ENCODE results near the gene RASA3.

The RASA3 gene

DNA sequence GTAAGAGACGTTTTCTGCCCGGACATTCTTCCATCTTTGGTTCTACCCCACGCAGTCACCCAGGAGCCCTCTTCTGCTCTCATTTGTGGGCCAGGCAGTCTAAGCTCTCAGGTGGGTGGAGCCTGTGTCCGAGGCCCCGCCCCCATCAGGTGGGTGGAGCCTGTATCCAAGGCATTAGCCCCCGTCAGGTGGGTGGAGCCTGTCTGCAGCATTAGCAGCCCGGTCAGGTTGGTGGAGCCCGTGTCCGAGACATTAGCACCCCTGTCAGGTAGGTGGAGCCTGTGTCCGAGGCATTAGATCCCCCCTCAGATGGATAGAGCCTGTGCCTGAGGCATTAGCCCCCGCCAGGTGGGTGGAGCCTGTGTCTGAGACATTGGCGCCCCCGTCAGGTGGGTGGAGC, 113.1 kb downstream of the RASA3 start:
- H3K27ac ChIP-seq (ENCODE audit: insufficient read depth, low read depth, low read length, poor library complexity, severe bottlenecking), result no peak overlapping the region
- no peak overlapping the region for H3K4me3 ChIP-seq (ENCODE audit: insufficient read depth, low read depth, low read length)
- no peaks in the 10 kb centered on the region for H3K27me3 ChIP-seq (ENCODE audit: control insufficient read depth, insufficient read depth, low read length, poor library complexity, severe bottlenecking)
- no peaks in the 10 kb centered on the region for H3K36me3 ChIP-seq (ENCODE audit: control insufficient read depth, insufficient read depth, low read length)
- 91 to 95% methylated on average over 13 of the region's 13 CpGs for WGBS, 2 experiments
- no peaks in the 10 kb centered on the region for H3K4me1 ChIP-seq (ENCODE audit: control insufficient read depth, insufficient read depth, low read length)
- H3K9me3 ChIP-seq (ENCODE audit: control insufficient read depth, low read length), result no peaks in the 10 kb centered on the region

DNA sequence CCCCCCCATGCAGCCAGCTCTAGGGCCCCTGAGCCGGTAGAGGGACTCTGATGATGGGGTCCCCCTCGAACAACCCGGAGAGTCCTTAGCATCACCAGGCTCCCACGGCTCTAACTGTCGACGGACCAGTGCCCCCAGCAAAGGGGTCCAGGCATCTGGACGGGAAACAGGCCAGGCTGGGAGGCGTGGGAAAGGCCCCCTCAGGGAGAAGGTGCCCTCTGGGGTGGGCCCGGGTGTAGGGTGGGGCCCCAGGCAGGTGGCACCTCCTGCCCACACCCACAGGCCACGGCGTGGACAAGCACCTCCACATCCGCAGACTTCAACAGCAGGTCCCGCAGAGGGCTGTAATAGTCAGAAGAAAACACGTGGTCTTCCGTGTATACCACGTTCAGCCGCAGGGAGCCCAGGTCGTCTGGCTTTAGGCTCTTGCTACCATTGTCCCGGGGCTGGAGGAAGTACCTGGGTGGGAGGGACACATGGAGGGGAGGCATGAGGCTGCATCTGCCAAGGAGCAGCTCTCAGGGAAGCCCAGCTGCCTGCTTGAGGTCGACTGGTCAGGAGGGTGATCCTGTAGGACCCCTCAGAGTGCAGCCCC, 113.9 kb downstream of the RASA3 start:
- H3K9me3 ChIP-seq (ENCODE audit: control insufficient read depth, low read length), result no peaks in the 10 kb centered on the region
- H3K27me3 ChIP-seq (ENCODE audit: control insufficient read depth, insufficient read depth, low read length, poor library complexity, severe bottlenecking), result no peaks in the 10 kb centered on the region
- WGBS, 2 experiments, result 94 to 95% methylated on average over 20 of the region's 20 CpGs
- no peaks in the 10 kb centered on the region for H3K4me1 ChIP-seq (ENCODE audit: control insufficient read depth, insufficient read depth, low read length)
- H3K36me3 ChIP-seq (ENCODE audit: control insufficient read depth, insufficient read depth, low read length), result no peaks in the 10 kb centered on the region
- H3K4me3 ChIP-seq (ENCODE audit: insufficient read depth, low read depth, low read length), result no peak overlapping the region
- H3K27ac ChIP-seq (ENCODE audit: insufficient read depth, low read depth, low read length, poor library complexity, severe bottlenecking), result no peak overlapping the region

DNA sequence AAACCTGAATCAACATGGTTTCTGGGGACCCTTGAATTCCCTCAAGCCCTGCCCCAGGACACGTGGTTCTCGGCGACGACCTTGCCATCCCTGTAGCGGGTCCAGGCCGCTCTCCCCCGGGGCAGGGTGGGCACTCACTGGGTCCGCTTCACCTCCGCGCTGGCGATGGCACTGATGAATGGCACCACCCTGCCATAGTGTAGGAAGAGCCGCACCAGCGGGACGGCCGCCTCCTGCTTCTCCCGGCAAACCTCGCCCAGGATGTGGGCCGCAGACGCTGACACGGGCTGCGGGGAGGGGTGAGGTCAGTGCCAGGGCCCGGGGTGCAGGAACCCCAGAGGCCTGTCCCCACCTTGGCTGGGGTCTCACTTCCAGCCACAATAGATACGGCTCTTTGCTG, 114.5 kb downstream of the RASA3 start:
- WGBS, 2 experiments, result 95% methylated on average over 23 of the region's 23 CpGs
- H3K4me1 ChIP-seq (ENCODE audit: control insufficient read depth, insufficient read depth, low read length), result no peaks in the 10 kb centered on the region
- H3K4me3 ChIP-seq (ENCODE audit: insufficient read depth, low read depth, low read length), result no peak overlapping the region
- no peaks in the 10 kb centered on the region for H3K27me3 ChIP-seq (ENCODE audit: control insufficient read depth, insufficient read depth, low read length, poor library complexity, severe bottlenecking)
- H3K36me3 ChIP-seq (ENCODE audit: control insufficient read depth, insufficient read depth, low read length), result no peaks in the 10 kb centered on the region
- H3K27ac ChIP-seq (ENCODE audit: insufficient read depth, low read depth, low read length, poor library complexity, severe bottlenecking), result no peak overlapping the region
- H3K9me3 ChIP-seq (ENCODE audit: control insufficient read depth, low read length), result no peaks in the 10 kb centered on the region

DNA sequence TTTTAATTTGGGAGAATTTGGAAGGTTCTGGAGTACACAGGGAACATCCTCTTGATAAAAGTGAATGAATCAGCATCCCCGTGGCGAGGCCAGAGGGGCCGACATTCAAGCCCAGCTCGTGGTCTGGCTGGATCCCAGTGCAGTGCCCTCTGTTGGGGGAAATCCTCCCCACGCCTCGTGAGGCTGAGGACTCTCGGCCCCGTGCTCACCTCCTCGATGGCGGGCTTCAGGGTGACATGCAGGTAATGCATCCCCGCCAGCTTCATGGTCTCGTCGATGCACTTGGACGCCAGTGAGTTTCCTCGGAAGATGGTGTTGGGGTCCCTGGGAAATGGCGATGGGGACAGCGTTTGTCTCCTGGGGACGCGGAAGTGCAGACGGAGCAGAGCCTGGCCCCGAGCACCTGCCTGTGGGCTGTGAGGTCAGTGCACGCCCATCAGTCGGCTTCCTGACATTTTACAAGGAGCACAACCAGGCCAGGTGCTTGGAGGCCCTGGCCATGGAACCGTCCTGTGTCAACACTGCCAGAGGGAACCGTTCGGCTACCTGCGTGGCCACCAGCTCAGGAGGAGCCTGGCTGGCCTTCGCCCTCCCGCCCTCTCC, 115.3 kb downstream of the RASA3 start:
- Histone ChIP-seq H3K4me3 (ENCODE audit: insufficient read depth, low read depth, low read length) (no peak overlapping the region), H3K9me3 (ENCODE audit: control insufficient read depth, low read length) (no peaks in the 10 kb centered on the region), H3K36me3 (ENCODE audit: control insufficient read depth, insufficient read depth, low read length) (no peaks in the 10 kb centered on the region), H3K4me1 (ENCODE audit: control insufficient read depth, insufficient read depth, low read length) (no peaks in the 10 kb centered on the region), H3K27me3 (ENCODE audit: control insufficient read depth, insufficient read depth, low read length, poor library complexity, severe bottlenecking) (no peaks in the 10 kb centered on the region), H3K27ac (ENCODE audit: insufficient read depth, low read depth, low read length, poor library complexity, severe bottlenecking) (no peak overlapping the region)
- WGBS, 2 experiments, result 89 to 91% methylated on average over 29 of the region's 29 CpGs

DNA sequence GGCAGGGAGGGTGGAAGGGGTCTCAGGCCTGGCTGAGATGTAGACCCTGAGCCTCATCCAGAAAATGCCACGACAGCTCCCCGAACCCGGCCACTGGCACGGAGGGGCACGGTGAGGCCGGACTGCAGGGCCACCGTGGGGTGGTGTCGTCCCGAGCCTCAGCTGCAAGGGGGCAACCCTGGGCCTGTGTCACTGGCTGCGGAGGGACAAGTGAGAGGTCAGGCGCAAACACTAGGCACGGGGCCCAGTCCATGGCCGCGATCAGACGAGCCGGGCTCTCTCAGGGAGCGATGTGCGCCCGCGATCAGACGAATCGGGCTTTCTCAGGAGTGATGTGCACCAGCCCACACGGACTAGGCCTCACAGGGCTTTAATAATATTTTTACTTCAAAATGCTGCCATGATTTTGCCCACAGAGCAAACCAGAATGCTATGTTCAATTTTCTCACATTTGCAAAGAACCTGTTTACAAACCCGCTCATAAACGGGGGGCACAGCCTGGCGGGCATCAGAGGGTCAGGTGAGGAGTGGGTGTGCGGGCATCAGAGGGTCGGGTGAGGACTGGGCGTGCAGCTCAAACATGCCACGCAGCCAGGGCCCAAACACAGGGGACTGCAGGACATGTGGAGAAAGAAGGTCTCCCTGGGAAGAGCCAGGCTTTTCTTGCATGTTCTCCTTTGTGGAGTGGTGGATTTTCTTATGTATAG, 115.9 kb downstream of the RASA3 start:
- Histone ChIP-seq H3K4me3 (ENCODE audit: insufficient read depth, low read depth, low read length) (no peak overlapping the region), H3K27me3 (ENCODE audit: control insufficient read depth, insufficient read depth, low read length, poor library complexity, severe bottlenecking) (no peaks in the 10 kb centered on the region), H3K4me1 (ENCODE audit: control insufficient read depth, insufficient read depth, low read length) (no peaks in the 10 kb centered on the region), H3K9me3 (ENCODE audit: control insufficient read depth, low read length) (no peaks in the 10 kb centered on the region), H3K27ac (ENCODE audit: insufficient read depth, low read depth, low read length, poor library complexity, severe bottlenecking) (no peak overlapping the region), H3K36me3 (ENCODE audit: control insufficient read depth, insufficient read depth, low read length) (no peaks in the 10 kb centered on the region)
- 93 to 94% methylated on average over 30 of the region's 30 CpGs for WGBS, 2 experiments

DNA sequence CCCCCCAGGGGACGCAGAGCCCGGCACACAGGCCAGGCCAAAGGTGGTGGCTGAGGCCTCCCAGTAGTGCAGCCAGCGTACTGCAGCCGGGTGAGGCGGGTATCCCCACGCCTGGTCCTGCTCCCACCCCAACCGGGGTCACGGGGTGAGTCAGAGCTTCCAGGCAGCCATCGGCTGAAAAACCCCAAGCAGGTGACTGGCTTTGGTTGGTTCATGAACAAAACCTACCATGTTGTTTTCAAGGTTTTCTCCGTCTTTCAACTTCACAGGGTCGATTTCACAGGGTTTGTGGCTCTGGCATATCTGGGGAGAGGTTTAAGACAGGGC, 116.5 kb downstream of the RASA3 start:
- Histone ChIP-seq H3K27ac (ENCODE audit: insufficient read depth, low read depth, low read length, poor library complexity, severe bottlenecking) (no peak overlapping the region), H3K27me3 (ENCODE audit: control insufficient read depth, insufficient read depth, low read length, poor library complexity, severe bottlenecking) (no peaks in the 10 kb centered on the region), H3K9me3 (ENCODE audit: control insufficient read depth, low read length) (no peaks in the 10 kb centered on the region), H3K4me1 (ENCODE audit: control insufficient read depth, insufficient read depth, low read length) (no peaks in the 10 kb centered on the region), H3K36me3 (ENCODE audit: control insufficient read depth, insufficient read depth, low read length) (no peaks in the 10 kb centered on the region), H3K4me3 (ENCODE audit: insufficient read depth, low read depth, low read length) (no peak overlapping the region)
- WGBS, 2 experiments, result 93% methylated on average over 11 of the region's 11 CpGs

DNA sequence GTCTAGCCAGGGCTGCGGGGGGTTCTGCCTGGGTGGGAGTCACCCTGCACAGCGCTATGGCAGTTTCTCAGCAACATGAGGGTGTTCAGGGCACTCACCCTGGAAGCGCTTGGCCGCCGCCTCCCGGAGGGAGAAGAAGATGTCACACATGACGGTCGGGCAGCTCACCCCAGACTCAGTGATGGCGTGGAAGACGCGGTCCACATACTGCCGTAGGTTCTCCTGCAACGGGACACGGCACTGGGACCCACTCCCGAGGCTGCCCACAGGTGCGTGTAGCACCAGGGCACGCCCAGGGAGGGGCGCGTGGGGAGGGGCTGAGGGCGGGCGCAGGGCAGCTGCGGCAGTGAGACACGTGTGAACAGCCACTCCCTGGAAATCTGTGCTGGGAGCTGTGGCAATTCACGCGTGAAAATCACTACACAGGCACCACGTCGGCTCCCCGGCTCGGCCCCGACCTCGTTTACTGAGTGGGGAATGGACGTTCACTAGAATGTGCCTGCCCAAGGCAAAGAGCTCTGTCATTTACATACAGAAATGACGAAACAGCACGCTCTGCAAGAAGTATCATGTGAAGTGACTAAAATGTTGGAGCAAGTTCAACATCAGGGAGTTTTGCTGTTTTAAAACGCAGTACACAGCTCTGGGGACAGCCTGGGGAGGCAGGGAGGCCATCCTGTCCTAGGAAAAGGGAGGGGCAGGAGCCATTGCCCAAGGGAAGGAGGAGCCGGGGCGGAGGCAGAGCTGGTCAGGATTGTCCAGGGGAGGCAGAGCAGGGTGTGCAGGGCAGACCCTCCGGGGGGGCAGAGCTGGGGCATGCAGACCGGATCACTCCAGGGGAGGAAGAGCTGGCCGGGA, 117.1 kb downstream of the RASA3 start:
- Histone ChIP-seq H3K27ac (ENCODE audit: insufficient read depth, low read depth, low read length, poor library complexity, severe bottlenecking) (no peak overlapping the region), H3K36me3 (ENCODE audit: control insufficient read depth, insufficient read depth, low read length) (no peaks in the 10 kb centered on the region), H3K4me1 (ENCODE audit: control insufficient read depth, insufficient read depth, low read length) (no peaks in the 10 kb centered on the region), H3K27me3 (ENCODE audit: control insufficient read depth, insufficient read depth, low read length, poor library complexity, severe bottlenecking) (no peaks in the 10 kb centered on the region), H3K4me3 (ENCODE audit: insufficient read depth, low read depth, low read length) (no peak overlapping the region), H3K9me3 (ENCODE audit: control insufficient read depth, low read length) (no peaks in the 10 kb centered on the region)
- WGBS, 2 experiments, result 94% methylated on average over 40 of the region's 40 CpGs

DNA sequence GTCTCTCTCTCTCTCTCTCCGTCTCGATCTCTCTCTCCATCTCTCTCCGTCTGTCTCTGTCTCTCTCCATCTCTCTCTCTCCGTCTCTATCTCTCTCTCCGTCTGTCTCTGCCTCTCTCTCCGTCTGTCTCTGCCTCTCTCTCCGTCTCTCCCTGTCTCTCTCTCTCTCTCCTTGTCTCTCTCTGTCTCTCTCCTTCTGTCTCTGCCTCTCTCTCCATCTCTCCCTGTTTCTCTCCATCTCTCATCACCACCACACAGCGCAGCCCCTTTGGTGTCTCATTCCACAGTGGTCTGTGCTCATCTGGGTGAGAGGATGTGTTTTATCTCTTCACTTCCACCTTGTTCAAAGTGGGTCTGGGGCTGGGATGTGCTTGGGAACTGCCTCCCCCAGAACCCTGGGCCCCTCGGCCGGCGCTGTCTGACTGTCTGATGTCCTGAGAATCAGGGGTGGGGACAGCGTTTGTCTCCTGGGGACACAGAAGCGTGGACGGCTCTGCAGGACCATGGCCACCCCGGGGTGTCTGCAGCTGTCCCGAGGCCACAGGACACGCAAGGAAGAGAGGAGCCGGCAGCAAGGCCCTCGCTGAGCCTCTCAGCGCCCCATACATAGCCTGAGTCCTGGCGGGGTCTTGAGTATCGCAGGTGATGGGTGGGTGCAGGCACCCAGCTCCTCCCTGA, 118.3 kb downstream of the RASA3 start:
- H3K36me3 ChIP-seq (ENCODE audit: control insufficient read depth, insufficient read depth, low read length), result no peaks in the 10 kb centered on the region

DNA sequence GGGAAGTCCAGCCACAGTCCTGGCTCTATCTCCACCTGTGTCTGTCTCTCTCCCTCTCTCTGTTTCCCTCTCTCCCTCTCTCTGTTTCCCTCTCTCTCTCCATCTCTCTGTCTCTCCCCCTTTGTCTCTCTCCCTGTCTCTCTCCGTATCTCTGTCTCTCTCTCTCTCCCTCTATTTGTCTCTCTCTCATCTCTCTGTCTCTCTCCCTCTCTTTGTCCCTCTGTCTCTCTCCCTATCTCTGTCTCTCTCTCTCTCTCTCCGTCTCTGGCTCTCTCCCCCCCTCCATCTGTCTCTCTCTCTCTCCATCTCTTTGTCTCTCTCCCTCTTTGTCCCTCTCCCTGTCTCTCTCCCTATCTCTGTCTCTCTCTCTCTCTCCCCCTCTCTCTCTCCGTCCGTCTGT, 119.1 kb downstream of the RASA3 start:
- no peaks in the 10 kb centered on the region for H3K36me3 ChIP-seq (ENCODE audit: control insufficient read depth, insufficient read depth, low read length)

More for the DNA sequence above, 118.3 kb downstream of the RASA3 start:
- Histone ChIP-seq H3K9me3 (ENCODE audit: control insufficient read depth, low read length) (no peaks in the 10 kb centered on the region), H3K27me3 (ENCODE audit: control insufficient read depth, insufficient read depth, low read length, poor library complexity, severe bottlenecking) (no peaks in the 10 kb centered on the region), H3K27ac (ENCODE audit: insufficient read depth, low read depth, low read length, poor library complexity, severe bottlenecking) (no peak overlapping the region), H3K4me3 (ENCODE audit: insufficient read depth, low read depth, low read length) (no peak overlapping the region), H3K4me1 (ENCODE audit: control insufficient read depth, insufficient read depth, low read length) (no peaks in the 10 kb centered on the region)
- WGBS, 2 experiments, result 93 to 95% methylated on average over 21 to 22 of the region's 22 CpGs

More for the DNA sequence above, 119.1 kb downstream of the RASA3 start:
- Histone ChIP-seq H3K9me3 (ENCODE audit: control insufficient read depth, low read length) (no peaks in the 10 kb centered on the region), H3K27ac (ENCODE audit: insufficient read depth, low read depth, low read length, poor library complexity, severe bottlenecking) (no peak overlapping the region), H3K4me1 (ENCODE audit: control insufficient read depth, insufficient read depth, low read length) (no peaks in the 10 kb centered on the region), H3K27me3 (ENCODE audit: control insufficient read depth, insufficient read depth, low read length, poor library complexity, severe bottlenecking) (no peaks in the 10 kb centered on the region), H3K4me3 (ENCODE audit: insufficient read depth, low read depth, low read length) (no peak overlapping the region)
- 78 to 81% methylated on average over 4 of the region's 4 CpGs for WGBS, 2 experiments
